ENCODE results near the gene BST2. TPM values are rescaled to one million over a fixed set of nuclear protein-coding genes. Genes with fewer than 3 reads are reported as not detected.

The BST2 gene
- total RNA-seq, 4 donors from 2014 or later: 14.1 to 83.0 (median 24.7) TPM

DNA sequence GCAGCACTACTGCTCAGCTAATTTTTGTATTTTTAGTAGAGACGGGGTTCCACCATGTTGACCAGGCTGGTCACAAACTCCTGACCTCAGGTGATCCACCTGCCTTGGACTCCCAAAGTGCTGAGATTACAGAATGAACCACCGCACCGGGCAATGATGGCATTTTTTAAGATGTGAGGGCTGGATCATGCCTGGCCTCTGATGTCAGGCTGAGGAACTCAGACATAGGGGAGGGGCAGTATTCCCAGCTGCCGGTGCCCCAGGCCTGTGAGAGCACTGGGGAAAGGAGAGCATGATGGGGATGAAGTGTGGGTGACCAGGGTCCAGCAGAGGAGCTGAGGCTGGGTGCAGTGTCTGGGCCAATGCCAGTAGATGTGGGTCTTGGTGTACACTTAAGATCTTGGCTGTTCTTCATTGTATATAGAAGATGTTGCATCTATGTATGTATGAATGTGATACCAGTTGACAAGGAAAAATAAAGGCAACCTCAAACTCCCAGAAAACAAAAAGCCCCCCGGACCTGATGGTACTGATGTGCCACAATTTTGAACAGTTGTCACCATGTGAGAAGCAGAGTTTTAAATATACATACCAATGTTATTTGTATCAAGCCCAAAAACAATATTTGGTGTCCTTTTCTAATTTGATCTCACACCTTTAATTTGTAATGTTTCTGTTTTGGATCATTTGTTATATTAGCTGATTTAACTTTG is 24.8 kb downstream of the BST2 start:
- intact Hi-C loops (cut with DNase I): no loop called here
- H3K27me3 ChIP-seq: no peaks in the 10 kb centered on the region
- WGBS, 2 donors: 92 to 96% methylated on average over 5 of the region's 5 CpGs

DNA sequence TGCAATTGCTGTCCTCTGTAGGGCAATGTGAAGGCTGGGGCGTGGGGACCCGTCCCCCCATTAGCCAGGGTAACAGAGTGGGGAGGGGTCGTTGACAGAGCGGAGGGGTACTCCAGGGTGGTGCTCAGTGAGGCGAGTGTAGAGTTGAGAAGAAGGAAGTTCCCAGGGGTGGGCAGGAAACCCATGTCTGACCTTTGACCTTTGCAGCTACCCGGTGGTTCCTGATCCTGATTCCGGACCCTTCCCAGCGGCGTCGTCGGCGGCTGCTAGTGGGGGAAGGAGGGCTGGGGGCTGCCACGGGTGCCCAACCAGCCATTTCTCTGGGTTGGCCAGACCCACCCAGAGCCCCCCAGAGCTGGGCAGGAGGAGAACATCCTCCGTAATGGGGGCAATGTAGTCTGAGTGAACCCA is 26.2 kb downstream of the BST2 start:
- intact Hi-C loops (cut with DNase I): no loop called here
- Histone ChIP-seq H3K27ac (no peak overlapping the region), H3K27me3 (no peaks in the 10 kb centered on the region), H3K4me1 (peaks cover 0 to 8% of the 10 kb centered on the region in 2 donors), H3K36me3 (no peaks in the 10 kb centered on the region), H3K9me3 (no peaks in the 10 kb centered on the region), H3K4me3 (replicated peaks in 1 of 3) (no peak overlapping the region)
- no peak for DNase-seq
- TF ChIP-seq POLR2A (IDR thresholded peaks at IDR 0.05): no peak
- TF ChIP-seq, protein P1, sequence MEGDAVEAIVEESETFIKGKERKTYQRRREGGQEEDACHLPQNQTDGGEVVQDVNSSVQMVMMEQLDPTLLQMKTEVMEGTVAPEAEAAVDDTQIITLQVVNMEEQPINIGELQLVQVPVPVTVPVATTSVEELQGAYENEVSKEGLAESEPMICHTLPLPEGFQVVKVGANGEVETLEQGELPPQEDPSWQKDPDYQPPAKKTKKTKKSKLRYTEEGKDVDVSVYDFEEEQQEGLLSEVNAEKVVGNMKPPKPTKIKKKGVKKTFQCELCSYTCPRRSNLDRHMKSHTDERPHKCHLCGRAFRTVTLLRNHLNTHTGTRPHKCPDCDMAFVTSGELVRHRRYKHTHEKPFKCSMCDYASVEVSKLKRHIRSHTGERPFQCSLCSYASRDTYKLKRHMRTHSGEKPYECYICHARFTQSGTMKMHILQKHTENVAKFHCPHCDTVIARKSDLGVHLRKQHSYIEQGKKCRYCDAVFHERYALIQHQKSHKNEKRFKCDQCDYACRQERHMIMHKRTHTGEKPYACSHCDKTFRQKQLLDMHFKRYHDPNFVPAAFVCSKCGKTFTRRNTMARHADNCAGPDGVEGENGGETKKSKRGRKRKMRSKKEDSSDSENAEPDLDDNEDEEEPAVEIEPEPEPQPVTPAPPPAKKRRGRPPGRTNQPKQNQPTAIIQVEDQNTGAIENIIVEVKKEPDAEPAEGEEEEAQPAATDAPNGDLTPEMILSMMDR (IDR thresholded peaks at IDR 0.05): no peak
- 34 to 50% methylated on average over 10 to 14 of the region's 14 CpGs for whole genome bisulfite sequencing, 2 donors

More for the DNA sequence above, 24.8 kb downstream of the BST2 start:
- Histone ChIP-seq H3K36me3 (no peaks in the 10 kb centered on the region), H3K27ac (no peak overlapping the region), H3K4me1 (peaks cover 0 to 5% of the 10 kb centered on the region in 2 donors), H3K4me3 (replicated peaks in 1 of 3) (no peak overlapping the region), H3K9me3 (no peaks in the 10 kb centered on the region)
- DNase-seq: no peak
- no peak for TF ChIP-seq POLR2A (IDR thresholded peaks at IDR 0.05)
- TF ChIP-seq, protein P1 (IDR thresholded peaks at IDR 0.05): no peak

DNA sequence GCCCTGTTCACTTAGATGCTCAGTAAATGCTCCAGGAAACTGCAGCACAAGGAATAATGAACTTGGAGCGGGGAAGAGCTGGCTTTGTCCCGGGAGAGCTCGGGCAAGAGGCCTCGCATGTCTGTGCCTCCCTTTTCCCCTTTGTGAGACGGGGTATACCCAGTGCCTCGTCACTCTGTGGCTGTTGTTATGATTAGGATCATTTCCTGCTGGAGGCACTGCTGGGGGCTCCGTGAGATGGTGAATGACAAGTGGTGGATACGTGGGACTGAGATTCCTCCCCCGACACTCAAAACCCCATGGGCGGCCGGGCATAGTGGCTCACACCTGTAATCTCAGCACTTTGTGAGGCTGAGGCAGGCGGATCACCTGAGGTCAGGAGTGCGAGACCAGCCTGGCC is 27.2 kb downstream of the BST2 start:
- Histone ChIP-seq H3K4me3 (replicated peaks in 1 of 3) (no peak overlapping the region), H3K9me3 (no peaks in the 10 kb centered on the region), H3K36me3 (no peaks in the 10 kb centered on the region), H3K27ac (no peak overlapping the region), H3K4me1 (peaks cover 0 to 10% of the 10 kb centered on the region in 2 donors), H3K27me3 (no peaks in the 10 kb centered on the region)
- 69 to 72% methylated on average over 10 to 13 of the region's 13 CpGs for WGBS, 2 donors
- TF ChIP-seq, protein P1 (IDR thresholded peaks at IDR 0.05): no peak
- no peak for TF ChIP-seq POLR2A (IDR thresholded peaks at IDR 0.05)
- intact Hi-C loops (cut with DNase I): no loop called here
- DNase-seq: no peak

DNA sequence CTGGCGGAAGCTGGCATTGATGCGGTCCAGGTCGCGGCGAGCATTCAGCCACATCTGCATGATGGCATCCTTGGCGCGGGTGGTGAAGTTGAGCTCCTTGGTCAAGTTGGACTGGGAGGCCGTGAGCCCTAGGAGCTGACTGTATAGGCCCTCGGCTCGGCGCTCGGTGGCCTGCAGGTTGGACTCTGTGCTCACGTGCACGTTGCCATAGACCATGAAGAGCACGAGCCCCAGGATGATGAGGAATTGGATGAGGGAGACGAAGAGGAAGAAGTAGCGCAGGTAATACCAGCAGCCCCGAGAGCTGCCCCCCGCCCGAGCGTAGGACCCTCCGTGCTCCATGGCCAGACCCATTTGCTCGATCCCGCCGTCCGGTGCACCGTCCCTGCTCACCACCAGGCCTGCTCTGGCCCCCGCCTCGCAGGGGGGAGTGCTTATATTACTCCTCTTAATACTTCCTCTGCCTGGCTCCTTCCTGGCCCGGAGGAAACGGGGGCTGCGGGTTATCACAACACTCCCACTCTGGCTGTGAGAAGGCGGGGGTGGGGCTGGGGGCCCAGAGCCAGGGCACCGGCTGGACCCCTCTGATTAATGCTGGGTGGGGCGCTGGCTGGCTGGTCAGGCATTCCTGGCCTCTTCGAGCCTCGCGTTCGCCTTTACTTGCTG is 28.4 kb downstream of the BST2 start, which contains the start of gene PLVAP:
PLVAP (minus strand) TSS at position 408 of the 666 bp plus-strand sequence; CDS start at position 354, 54 bp downstream.
- DNase-seq: no peak
- Histone ChIP-seq H3K27ac (no peak within 1 kb of the TSS), H3K9me3 (no peaks in the 10 kb centered on the region), H3K36me3 (no peaks in the 10 kb centered on the region), H3K27me3 (no peaks in the 10 kb centered on the region), H3K4me1 (peaks cover 0 to 5% of the 10 kb centered on the region in 2 donors), H3K4me3 (replicated peaks in 1 of 3) (peak within 1 kb of the TSS in 1 of 3 donors; percentile 12)
- intact Hi-C loops (cut with DNase I): no loop called here
- TF ChIP-seq, protein P1 (IDR thresholded peaks at IDR 0.05): no peak
- no peak for TF ChIP-seq POLR2A (IDR thresholded peaks at IDR 0.05)
- WGBS, 2 donors: 43 to 62% methylated on average over 24 to 38 of the region's 39 CpGs
